NCI-H2107 treated with DMSO at 0.1 percent for 48 hours (cell line): ENCODE measurements around the gene FAM219A.
"Not testable (repeated sequence)": the region's sequence is repeated elsewhere in the genome, so short reads cannot be mapped to it uniquely, and the experiment has no call there.

Experiments
- DNase-seq: peaks from one replicate; lab custom pipeline; 2025; ENCODE audit not compliant: unreplicated experiment; lab: John Stamatoyannopoulos, UW

Gene FAM219A

DNA sequence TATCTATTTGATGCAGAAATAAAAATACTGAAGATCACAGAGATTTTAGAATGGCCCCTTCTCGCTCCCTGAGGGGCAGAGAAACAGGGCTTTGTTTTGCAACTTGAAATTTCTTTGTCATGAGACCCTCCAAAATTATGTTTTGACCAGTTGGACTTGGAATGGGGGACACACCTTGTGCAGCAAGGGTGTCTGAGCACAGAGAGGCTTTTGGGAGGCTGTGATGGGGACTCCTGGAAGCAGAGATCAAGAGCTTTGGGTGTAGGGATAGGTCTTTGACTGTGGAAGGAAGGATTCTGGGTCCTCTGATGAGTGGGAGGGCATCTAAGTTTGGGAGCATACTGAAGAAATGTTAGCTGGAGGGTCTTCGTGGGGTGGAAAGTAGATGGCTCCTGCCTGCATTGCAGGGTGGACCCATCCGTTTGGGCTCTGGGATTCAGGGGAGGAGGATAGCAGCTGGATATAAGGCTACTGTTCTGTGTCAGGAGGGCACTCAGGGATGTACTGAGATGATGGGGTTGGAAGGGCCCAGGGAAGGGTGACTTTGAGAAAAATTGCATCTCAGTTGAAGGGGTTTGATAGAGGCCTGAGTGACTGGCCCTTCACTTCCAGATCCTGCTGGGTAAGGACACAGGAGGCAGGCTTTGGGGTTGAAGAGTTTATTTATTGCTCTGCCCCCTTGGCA, 79.9 kb downstream of the FAM219A start:
- DNase-seq = no peak

DNA sequence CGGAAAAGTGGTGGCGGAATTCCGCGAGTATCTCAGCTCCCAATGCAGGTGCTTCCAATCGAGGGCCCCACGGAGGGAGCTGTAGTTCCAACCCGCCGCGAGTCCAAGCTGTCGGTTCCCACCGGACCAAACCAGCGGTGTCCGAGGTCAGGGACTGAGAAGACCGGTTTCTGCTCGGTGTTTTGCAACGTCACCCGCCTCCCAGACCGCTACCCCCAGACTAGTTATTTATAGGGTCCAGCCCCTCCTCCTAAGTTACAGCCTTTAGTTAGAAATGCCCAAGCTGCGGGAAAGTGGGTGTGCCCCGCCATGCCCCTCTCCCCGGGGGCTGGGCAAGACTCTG, 81.0 kb downstream of the FAM219A start:
- DNase-seq = no peak

DNA sequence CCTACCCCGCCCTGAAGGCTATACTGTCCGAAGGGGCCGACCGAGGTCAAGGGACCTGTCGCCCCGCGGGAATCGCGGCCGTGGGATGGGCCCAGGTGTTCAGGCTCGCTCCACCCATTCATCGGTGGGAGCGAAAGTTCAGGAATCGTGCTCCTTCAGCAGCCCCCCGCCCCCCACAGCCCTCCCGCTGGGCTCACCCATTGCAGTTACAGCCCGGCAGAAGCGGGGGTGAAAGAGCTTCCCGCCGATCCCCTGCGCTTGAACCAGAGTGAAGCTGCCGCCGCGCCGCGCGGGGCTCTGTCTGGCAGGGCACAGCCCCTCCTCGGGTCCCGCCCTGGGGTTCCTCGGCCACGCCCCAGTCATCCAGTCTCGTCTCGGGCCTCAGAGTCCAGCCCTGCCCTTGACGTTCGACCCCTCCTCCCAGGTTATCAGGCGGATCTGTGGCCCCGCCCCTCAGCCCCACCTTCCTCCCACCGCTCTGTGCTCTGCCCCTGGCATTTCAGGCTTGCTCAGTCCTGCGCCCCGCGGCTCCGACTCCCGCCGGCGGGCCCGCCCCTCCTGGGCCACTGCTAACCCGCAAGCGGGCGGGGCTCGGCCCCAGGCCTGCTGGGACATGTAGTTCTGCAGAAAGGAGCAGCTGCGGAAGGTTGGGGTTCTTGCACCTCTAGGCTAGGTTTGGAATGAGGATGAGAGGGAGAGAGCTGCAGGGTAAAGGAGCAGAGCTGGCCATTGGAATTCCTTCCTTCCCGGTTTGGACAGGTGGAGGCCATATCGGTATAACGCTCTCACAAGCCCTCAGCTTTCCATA, 81.6 kb downstream of the FAM219A start, which contains the start of gene MYORG:
TSS of gene MYORG (minus strand) at position 303 of the 808 bp plus-strand sequence. CDS start 3,955 bp downstream, outside the sequence.
- DNase-seq = peak; percentile 84

DNA sequence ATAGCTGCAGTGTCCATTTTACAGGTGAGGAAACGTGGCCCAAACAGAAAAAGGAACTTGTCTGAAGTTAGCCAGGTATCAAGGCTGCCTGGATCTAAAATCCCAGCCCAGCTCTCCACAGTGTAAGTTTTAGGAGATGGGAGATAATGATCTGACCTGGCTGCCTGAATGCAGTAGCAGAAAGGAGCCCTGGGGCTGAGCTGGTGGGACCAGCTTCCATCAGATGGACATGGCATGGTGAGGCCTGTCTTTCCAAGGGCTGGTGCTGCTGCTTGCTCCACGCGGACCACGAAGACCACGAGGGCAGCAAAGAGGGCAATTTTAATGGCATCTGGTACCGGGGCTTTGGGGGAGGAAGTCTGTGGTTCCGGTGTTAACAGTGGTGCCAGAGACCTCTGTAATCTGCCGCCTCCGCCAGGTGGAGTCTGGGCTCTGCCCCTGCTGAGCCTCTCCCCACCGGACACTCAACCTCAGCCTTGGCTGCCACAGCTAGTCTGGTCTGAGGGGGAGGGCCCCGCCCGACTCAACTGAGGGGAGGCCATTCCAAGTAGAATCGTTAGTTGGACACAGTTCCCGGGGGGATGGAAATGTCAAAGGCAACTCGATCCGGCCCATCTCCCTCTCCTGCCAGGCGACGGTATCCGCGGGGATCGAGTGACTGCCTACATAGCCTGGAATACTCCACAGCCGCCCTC, 82.3 kb downstream of the FAM219A start:
- peak; percentile 14 for DNase-seq

DNA sequence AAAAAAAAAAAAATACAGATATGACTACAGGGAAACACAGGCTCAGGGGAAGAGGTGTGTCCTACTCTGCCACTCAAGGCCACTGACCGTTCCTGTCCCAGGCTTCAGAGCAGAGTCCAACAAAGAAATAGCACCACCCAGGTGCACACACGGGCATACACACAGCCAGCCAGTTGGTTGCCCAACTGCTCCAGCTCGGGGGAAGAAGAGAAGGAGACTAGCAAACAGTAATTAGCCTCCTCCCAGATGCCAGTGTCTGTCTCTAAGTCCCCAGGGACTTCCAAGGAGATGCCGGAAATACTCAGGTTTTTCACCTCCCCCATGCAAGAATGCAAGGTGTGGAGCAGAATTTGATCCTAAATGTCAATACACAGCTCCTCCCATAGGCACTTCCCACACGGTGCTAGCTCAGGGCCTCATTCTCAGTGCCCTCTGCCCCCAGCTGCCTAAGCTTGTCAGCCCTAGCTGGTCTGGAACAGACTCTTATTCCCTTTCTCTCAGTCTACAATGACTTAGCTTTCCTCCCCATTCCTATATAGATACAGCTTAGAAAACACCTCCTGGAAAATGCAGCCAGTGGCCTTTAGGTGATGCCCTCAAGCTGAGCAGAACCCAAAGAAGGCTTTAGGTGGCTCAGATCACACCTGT, 83.3 kb downstream of the FAM219A start:
- DNase-seq = peak; percentile 48

DNA sequence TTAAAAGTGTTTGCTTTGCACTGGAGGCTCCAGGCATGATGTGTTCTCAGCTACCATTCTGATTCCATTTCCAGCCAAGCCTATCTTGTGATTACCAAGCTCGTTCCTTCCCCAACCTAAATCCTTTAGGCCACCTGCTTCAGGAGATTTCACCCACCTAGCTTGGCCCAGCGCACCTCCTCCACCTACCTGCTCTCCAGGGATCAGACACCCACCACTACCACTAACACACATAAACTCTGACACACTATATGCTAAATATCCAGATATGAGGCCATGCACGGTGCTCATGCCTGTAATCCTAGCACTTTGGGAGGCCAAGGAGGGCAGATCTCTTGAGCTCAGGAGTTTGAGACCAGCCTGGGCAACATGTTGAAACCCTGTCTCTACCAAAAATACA, 84.0 kb downstream of the FAM219A start:
- DNase-seq = no peak

DNA sequence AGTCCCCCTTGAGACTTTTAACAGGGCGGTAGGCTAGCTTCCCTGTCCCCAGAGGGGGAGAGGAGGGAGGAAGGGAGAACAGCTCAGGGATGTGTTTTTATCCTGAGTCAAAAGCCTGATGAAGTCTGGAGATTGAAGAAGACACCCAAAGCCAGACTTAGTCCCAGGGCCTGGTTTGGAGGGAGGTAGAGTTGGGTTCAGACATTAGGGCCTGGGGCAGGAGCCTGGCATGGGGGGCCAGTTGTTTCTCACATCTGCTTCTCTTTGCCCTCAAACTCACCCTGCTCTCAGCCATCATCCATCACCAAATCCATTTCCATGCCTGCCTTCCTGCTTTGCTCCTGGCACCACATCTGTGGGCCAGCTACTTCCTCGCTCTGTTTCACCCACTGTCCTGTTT, 84.6 kb downstream of the FAM219A start:
- no peak for DNase-seq

DNA sequence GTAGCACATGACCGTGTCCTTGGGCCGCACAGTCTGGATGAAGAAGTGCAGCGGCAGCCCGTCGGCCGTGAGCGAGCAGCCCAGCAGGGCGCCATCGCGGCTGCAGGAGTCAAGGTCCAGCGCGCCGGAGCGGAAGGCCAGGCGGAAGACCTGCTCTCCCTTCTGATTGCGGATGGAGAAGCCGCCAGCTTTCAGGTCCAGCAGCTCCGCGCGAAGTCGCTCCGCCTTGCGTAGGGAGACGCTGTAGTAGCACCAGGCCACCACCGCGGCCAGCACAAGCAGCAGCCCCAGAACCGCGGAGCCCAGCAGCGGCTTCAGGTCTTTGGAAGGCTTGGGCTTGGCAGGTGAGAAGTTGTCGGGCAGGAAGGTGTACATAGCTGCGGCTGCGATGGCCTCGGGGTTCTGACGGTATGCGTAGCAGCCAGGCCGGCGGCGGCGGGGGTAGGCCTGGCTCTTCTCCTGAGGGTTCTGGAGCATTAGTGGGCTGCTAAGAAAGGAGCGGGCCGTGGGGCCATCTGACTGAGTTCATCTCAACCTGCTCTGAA, 85.8 kb downstream of the FAM219A start:
- no peak for DNase-seq

DNA sequence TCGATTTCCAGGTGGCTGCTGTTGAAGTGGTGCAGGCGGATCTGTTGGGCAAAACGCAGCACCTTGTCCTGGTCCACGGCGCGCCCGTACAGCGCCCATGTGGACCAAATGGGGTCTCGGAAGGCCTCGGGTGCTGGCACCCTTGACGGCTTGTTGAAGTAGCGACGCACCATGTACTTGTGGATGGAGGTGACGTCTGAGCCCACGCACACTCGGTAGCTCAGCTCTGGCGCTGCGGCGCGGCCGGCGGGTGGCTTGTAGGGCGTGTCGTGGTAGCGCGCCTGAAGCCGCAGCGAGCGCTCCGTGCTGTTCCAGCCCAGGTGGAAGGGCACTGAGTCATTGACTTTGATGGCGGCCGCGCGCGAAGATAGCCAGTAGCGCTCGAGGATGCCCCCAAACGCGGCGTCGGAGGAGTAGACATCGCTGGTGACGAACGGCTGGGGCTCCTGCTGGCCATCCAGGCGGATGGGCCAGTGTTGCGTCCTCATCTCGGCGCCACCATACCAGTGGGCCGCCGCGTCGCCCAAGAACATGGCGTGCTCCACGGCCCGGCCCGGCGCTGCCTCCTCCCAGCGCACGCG, 86.4 kb downstream of the FAM219A start:
- no peak for DNase-seq

DNA sequence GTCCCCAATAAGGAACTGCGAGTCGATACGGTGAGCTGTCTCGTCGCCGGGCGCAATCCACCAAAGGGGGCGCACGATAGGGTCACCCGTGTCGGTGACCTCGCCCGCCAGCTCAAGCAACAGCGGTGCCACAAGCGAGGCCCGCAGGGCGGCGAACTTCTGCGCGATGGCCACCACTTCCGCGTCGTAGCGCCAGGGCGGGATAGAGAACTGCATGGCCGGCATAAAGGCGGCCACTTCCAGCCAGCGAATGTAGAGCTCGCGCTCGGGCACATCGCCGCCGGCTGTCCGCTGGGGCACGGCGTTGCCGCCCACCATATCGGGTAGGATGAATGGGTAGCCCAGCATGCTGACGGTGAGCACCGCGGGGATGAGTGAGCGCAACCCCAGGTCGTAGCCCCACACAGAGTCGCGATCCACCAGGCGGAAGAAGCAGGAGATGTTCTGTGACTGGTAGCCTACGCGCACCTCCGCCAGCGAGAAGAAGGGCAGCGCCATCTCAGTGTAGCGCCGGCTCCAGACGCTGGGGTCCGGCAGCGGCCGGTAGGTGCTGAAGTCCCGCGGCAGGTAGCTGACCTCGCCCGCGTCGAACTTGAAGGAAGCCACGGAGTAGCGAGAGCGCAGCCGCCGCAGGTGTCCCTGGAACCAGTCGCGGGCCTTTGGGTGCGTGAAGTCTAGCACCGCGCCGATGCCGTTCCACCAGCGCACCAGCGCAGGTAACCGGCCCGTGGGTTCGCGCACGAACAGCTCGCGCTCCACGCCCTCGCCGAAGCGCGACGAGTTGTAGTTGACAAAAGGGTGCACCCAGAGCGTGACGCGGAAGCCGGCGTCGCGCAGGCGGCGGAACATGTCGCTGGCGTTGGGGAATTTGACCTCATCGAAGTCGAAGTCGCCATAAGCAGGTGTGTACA, 87.1 kb downstream of the FAM219A start:
- DNase-seq = no peak

DNA sequence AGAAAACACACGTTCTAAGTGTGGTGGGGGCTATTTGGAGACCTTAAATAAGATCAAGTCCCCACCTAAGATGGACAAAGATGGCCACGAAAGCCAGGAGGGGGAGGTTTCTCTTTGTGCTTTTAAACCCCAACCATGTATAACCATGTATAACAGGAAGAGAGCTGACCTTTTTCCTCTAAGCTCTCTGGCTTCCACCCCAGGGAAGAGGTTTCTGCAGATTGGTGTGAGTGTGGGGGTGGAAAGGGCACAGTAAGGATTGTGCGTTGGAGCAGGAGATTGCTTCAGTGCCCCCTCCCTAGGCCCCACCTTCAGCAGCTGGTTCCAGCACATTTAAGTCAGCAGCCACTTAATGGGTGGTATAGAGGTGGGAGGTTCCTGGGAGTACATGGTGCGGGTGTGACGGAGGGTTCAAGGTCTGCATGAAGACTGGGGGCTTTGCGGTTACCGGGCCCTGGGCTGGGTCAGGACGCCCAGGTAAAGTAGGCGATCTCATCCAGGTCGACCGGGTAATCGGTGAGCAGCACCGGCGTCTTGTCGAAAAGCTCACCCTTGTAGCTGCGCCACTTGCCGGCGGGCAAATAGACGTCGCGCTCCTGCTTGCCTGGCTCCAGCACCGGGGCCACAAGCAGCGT, 87.9 kb downstream of the FAM219A start:
- no peak for DNase-seq

DNA sequence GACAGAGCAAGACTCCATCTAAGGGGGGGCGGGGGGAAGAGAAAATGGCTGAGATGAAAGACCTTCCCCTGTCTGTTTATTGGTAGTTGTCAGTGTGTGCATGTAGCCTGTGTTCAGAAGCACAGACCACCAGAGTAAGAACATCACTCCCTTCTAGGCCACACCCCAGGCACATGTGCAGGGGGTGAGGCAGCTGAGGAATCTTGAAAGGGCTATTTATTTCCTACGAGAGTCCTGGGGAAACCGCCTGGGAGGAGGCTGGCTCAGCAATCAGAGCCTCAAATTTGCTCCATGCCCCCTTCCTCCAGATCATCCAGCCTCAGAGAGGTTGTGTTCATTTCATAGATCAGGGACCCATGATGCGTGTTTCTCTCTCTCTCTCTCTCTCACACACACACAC, 88.7 kb downstream of the FAM219A start:
- DNase-seq = no peak

DNA sequence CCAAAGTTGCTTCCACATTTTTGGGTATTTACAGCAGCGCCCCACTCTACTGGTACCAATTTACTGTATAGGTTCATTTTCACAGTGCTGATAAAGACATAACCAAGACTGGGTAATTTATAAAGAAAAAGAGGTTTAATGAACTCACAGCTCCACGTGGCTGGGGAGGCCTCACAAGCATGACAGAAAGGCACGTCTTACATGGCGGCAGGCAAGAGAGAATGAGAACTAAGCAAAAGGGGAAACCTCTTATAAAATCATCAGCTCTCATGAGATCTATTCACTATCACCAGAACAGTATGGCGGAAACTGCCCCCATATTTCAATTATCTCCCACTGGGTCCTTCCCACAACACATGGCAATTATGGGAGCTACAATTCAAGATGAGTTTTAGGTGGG, 89.6 kb downstream of the FAM219A start:
- not testable (repeated sequence) for DNase-seq

DNA sequence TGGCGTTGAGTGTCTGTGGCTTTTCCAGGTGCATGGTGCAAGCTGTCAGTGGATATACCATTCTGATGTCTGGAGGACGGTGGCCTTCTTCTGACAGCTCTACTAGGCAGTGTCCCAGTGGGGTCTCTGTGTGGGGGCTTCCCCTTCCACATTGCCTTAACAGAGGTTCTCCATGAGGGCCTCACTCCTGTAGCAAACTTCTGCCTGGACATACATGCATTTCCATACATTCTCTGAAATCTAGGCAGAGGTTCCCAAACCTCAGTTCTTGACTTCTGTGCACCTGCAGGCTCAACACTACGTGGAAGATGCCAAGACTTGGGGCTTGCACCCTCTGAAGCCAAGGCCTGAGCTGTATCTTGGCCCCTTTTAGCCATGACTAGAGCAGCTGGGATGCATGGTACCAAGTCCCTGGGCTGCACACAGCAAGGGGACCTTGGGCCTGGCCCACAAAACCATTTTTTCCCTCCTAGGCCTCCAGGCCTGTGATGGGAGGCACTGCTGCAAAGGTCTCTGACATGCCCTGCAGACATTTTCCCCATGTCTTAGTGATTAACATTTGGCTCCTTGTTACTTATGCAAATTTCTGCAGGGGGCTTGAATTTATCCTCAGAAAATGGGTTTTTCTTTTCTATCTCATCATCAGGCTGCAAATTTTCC, 90.5 kb downstream of the FAM219A start:
- not testable (repeated sequence) for DNase-seq

DNA sequence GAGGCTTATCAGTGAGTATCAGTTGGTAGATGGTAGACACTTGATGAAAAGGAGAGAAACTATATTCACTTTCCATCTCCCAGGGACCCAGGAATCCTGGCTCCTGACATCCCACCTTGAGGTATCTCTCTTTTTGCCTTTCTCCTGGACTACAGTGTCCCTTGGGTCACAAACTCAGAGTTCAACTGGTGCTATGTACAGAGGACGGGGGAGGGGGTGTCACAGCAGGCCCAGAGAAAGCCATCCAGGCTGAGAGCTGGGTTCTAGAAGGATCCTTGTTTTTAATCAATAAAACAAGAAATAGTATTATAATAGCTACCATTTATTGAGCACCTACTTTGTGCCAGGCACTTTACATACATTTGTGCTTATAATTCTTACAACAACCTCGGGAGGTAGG, 92.0 kb downstream of the FAM219A start:
- no peak for DNase-seq

DNA sequence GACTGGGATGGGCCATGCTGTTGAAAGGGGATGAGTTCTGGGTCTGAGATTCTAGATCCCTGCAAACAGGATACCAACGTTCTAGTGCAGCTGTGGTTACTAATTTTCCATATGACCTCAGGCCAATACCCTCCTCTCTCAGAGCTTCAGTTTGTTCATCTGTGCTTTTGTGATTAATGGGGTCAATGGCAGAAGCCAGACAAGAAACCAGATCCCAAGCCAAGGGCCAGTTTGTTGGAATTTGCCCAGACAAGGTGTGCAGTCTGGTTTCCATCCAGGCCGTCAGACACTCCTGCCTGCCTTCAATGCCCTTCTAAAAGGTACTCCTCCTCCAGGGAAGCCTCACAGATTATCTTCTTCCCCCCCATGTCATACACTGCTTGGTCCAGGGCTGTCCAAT, 93.1 kb downstream of the FAM219A start:
- no peak for DNase-seq

DNA sequence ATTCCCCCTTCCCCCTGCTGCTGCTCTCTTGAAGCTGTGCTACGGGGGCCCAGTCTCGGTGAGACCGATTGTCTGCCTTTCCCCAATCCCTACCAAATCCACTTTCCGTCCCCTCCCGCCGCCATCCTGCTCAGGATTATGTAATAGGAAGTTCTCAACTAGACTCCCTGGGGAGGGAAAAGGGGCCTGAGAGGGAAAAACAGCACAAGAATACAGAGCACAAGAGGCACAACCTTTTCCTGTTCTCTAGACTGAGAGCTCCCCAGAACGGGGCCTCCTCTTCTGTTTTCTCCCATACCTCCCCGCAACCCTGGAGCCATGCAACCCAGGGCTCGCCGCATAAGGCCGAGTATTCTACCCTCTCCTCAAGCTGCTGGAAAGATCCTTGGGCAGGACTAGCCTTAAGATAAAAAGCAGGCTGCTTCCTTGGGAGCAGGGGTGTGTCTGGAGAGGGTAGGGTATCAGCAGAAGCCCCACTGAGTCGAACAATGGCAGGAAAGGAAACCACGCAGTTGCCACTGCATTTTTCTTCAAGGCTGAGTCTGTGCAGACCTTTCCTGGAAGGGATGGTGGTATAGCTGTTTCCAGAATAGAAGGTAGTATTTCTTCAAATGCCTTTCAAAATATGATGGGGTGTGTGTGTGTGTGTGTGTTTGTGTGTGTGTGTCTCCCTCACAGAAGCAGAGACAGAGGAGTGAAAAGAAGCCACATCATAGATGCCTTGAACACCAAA, 94.6 kb downstream of the FAM219A start:
- DNase-seq = no peak

DNA sequence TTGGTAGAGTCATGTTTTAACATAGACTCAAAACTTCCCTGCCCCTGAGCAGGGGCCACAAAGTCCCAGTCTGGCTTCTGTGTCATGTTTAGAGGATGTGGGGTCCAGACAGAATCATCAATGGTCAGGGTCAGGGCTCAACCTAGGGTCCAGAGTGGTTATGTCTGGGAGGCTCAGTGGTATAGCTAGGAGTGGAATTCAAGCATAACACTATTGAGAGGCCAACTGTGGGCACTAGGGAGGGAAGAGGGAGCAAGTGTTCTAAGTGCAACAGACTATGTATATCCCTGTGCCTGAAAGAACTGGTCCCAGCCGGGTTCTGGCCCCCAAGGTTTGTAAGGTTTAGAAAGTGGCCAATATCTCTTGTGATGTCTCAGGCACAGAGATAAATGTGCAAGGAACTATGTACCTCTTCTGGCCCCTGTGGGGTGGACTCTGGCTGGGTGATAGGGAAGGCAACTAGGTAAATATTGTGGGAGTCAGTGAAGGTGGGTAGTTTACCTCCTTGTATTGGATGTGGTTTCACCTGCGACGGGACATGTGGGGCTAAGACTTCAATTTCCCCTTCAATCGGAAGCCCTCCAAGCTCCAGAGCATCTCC, 95.7 kb downstream of the FAM219A start:
- no peak for DNase-seq
